BJ (cell line): ENCODE results near the gene CASP6. TPM values are rescaled to one million over a fixed set of nuclear protein-coding genes. Genes with fewer than 3 reads are reported as not detected.

Source experiments
- CTCF ChIA-PET: fragments of 350-600 bp; formaldehyde crosslinking; extraction: SDS; loops from one replicate; lab custom pipeline; 2021; ENCODE audit warnings: antibody characterized with exemption, inconsistent platforms; lab: Yijun Ruan, JAX
- POLR2A ChIA-PET: fragments of 300-600 bp; sonication (Branson Sonifier 250); formaldehyde crosslinking; extraction: SDS; loops from one replicate; lab custom pipeline; 2021; ENCODE audit warnings: antibody characterized with exemption; lab: Charles Lee
- DNase-seq: peaks from one replicate; pipeline ENCODE4 v3.0.0-alpha.2; 2011; ENCODE audit warnings: low read depth
- H3K27me3 ChIP-seq: 2 replicates; pipeline ENCODE4 v1.6.0; 2011; ENCODE audit warnings: low read length; ENCODE audit not compliant: control insufficient read depth, insufficient read depth
- H3K36me3 ChIP-seq: 2 replicates; pipeline ENCODE4 v1.5.1; 2011; ENCODE audit warnings: low read length; ENCODE audit not compliant: control insufficient read depth, insufficient read depth
- H3K4me3 ChIP-seq: 2 replicates; pipeline ENCODE4 v1.5.1; 2011; ENCODE audit warnings: low read depth, mild to moderate bottlenecking, control low read depth, low read length
- polyA plus RNA-seq: library from polyadenylated mRNA; depleted of rRNA; stranded (reverse); fragments of >200 nt; gene quantifications from 2 replicates; pipeline ENCODE4 v1.2.3, GENCODE V29; 2011
- TF ChIP-seq, protein P1 (sequence below): IDR thresholded peaks from 2 replicates; pipeline ENCODE4 v1.5.1; 2011; ENCODE audit warnings: low read depth, mild to moderate bottlenecking, control low read depth, inconsistent platforms, low read length, moderate library complexity; ENCODE audit not compliant: insufficient read depth

CASP6 gene
- polyA plus RNA-seq, 1 experiment = 17.0 TPM

DNA sequence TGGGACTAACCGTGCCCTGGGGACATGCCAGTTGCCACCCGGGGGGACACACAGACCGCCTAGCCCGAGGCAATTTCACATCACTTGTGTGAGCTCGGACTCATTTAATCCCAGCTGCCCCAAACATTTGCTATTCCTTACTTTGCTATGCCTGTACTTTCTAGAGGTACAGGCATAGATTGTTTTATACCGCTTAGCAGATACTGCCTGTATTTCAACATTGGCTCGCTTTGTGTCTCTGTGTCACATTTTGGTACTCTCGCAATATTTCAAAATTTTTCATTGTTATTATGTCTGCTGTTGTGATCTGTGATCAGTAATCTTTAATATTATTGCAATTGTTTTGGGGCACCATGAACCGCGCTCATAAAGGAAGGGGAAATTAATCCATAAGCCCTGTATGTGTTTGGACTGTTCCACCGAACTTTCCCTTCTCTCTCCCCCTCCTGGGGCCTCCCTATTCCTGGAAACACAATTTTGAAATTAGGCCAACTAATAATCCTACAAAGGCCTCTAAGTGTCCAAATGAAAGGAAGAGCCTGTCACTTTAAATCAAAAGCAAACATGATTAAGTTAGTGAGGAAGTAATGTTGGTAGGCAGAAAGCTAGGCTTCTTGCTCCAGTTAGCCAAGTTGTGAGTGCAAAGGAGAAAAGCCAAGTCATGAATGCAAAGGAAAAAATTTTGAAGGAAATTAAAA is 568 bp upstream of the CASP6 start:
- DNase-seq = no peak
- POLR2A ChIA-PET = interaction anchor here (0.6 kb wide), 1 partner anchor 58 kb away, joined by 7 read pairs; no protein-coding TSS in a partner anchor
- no peaks in the 10 kb centered on the region for H3K36me3 ChIP-seq
- H3K27me3 ChIP-seq = no peaks in the 10 kb centered on the region
- CTCF ChIA-PET = interaction anchor here (0.6 to 1.6 kb wide), 11 partner anchors 8 to 1028 kb away, joined by 3 to 7 read pairs (median 3); partner anchors contain the start of genes GAR1, PLA2G12A and SEC24B
- TF ChIP-seq, protein P1, sequence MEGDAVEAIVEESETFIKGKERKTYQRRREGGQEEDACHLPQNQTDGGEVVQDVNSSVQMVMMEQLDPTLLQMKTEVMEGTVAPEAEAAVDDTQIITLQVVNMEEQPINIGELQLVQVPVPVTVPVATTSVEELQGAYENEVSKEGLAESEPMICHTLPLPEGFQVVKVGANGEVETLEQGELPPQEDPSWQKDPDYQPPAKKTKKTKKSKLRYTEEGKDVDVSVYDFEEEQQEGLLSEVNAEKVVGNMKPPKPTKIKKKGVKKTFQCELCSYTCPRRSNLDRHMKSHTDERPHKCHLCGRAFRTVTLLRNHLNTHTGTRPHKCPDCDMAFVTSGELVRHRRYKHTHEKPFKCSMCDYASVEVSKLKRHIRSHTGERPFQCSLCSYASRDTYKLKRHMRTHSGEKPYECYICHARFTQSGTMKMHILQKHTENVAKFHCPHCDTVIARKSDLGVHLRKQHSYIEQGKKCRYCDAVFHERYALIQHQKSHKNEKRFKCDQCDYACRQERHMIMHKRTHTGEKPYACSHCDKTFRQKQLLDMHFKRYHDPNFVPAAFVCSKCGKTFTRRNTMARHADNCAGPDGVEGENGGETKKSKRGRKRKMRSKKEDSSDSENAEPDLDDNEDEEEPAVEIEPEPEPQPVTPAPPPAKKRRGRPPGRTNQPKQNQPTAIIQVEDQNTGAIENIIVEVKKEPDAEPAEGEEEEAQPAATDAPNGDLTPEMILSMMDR = no peak
- H3K4me3 ChIP-seq = peak overlapping the region; percentile 91

DNA sequence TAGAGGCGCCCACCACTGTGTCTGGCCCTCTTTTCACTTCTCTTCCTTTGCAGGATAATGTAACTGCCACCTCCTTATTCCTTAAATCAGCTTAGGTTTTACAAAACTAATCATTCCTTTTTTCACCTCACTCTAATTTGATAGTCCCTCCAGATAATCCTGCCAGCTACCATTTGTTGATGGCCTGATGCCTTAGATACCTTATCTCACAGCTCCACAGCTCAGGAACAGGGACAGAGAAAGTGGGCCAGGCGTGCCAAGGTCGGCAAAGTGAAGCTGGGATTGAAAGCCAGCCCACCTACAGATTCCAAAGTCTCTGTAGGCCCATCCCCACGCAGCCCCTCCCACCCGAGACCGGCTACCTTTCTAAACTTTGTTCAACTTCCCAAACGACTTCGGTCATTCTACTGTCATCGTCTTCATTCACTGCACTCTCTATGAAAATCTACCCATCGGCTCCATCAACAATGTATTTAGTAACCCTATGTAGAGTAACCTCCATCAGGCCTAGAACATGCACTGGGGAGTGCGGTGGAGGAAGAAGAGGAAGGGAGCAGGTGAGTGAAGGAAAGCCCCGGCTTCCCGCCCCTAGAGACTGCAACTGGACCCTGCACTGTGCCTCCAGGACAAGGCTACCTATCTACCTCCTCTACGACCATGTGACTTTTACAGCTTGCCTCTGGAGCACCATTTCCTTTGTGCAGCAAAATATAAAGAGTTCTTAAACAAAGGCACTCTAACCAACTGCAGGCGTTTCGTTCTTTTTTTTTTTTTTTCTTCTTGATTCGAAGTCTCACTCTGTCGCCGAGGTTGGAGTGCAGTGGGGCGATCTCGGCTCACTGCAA is 1.5 kb downstream of the CASP6 start:
- DNase-seq = no peak
- H3K27me3 ChIP-seq = no peaks in the 10 kb centered on the region
- peaks cover 5% of the 10 kb centered on the region for H3K36me3 ChIP-seq
- peak overlapping the region; percentile 91 for H3K4me3 ChIP-seq
- POLR2A ChIA-PET = no interaction called here
- CTCF ChIA-PET = interaction anchor here (0.8 to 1.6 kb wide), 4 partner anchors 11 to 103 kb away, joined by 3 to 7 read pairs (median 4); no protein-coding TSS in a partner anchor
- TF ChIP-seq, protein P1 = no peak

DNA sequence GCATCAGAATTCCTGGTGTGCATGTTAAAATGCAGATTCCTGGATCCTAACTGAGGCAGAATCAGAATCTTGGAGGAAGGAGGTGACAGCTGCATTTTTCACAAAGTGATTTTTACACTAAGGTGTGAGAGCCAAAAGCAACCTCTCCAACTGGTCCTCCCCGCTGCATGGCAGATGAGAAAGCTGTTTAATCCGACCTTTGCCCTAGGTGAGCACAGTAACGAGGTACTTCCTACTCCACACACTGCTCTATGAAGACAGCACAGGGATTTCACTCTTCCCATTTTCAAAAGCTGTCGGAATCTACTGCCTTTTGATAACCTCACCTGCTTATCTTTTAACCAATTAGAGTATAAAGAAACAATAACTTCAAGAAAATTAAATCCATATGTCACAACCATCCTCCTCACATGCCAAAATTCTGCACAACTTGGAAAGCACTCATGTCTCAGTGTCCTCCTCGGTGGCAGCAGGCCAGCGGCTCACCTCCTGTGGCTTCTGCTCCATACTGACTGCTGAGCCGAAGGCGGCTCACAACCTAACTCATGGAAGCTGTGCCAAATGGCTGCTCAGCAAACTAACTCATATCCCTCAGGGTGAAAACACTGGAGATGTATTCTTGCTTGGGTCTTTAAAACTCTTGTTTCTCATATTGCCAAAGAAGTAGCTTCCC is 3.6 kb downstream of the CASP6 start:
- TF ChIP-seq, protein P1 = no peak
- CTCF ChIA-PET = interaction anchor here (0.9 kb wide), 1 partner anchor 44 kb away, joined by 4 read pairs; no protein-coding TSS in a partner anchor
- H3K36me3 ChIP-seq = peaks cover 7% of the 10 kb centered on the region
- no peak for DNase-seq
- POLR2A ChIA-PET = no interaction called here
- H3K4me3 ChIP-seq = no peak overlapping the region
- no peaks in the 10 kb centered on the region for H3K27me3 ChIP-seq

DNA sequence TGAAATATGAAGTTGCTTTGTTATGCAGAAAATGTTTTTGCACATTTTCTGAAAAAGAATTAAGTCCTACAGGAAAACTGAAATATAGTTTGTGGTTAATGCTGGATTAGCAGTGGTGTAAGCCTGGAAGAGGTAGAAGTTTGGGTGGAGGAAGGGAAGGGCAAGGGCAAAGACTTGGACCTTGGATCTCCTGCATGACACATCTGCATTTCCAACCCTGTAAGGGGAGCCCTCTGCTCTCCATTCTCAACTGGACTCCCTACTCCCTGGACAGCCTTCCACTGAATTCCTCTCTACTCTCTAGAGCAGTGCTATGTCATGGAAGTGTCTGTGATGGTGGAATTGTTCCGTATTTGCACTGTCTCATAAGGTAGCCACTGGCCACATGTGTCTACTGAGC is 4.6 kb downstream of the CASP6 start:
- POLR2A ChIA-PET = no interaction called here
- Histone ChIP-seq H3K4me3 (no peak overlapping the region), H3K27me3 (no peaks in the 10 kb centered on the region), H3K36me3 (peaks cover 8% of the 10 kb centered on the region)
- TF ChIP-seq, protein P1 = no peak
- DNase-seq = no peak
- CTCF ChIA-PET = no interaction called here
